Central memory CD8-positive, alpha-beta T cell (primary cell): ENCODE results near the gene CELSR2.
"Not testable (repeated sequence)": the region's sequence is repeated elsewhere in the genome, so short reads cannot be mapped to it uniquely, and the experiment has no call there.

ENCODE experiments used
- ATAC-seq: fragments of 150-1000 bp; cut with Tn5 transposase; replicated peaks from 2 replicates; pipeline ENCODE4 v1.10.0; 2022; ENCODE audit warnings: mild to moderate bottlenecking, moderate FRiP score, moderate number of reproducible peaks; ENCODE audit not compliant: poor library complexity, severe bottlenecking; ENCODE audit errors: extremely low read depth
- DNase-seq, 2 donors: peaks; one replicate each; pipeline ENCODE4 v3.0.0; 2021; ENCODE audit warnings: low spot score in 2 of 2
- H3K27ac Mint-ChIP-seq: one replicate; pipeline ENCODE4 v1.8.0; 2022; ENCODE audit warnings: low read depth, mild to moderate bottlenecking, moderate library complexity, mixed read lengths
- H3K27me3 Mint-ChIP-seq: one replicate; pipeline ENCODE4 v1.8.0; 2022; ENCODE audit warnings: mixed read lengths
- H3K36me3 Mint-ChIP-seq: one replicate; pipeline ENCODE4 v1.8.0; 2022; ENCODE audit warnings: mild to moderate bottlenecking, moderate library complexity, mixed read lengths; ENCODE audit not compliant: insufficient read depth
- H3K4me1 Mint-ChIP-seq: one replicate; pipeline ENCODE4 v1.8.0; 2022; ENCODE audit warnings: mixed read lengths
- H3K4me3 Mint-ChIP-seq: one replicate; pipeline ENCODE4 v1.8.0; 2022; ENCODE audit warnings: mild to moderate bottlenecking, moderate library complexity, mixed read lengths
- H3K9me3 Mint-ChIP-seq: one replicate; pipeline ENCODE4 v1.8.0; 2022; ENCODE audit warnings: mixed read lengths

Gene CELSR2

DNA sequence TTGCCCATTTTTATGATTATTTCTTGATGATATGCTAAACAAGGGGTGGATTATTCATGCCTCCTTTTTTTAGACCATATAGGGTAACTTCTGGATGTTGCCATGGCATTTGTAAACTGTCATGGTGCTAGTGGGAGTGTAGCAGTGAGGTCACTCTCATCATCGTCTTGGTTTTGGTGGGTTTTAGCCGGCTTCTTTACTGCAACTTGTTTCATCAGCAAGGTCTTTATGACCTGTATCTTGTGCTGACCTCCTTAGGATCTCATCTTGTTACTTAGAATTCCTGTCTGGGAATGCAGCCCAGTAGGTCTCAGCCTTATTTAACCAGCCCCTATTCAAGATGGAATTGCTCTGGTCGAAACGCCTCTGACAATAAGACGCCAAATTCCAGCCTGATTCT lies 37.4 kb downstream of the CELSR2 start:
- not testable (repeated sequence) for H3K4me3 Mint-ChIP-seq, H3K9me3 Mint-ChIP-seq, H3K27ac Mint-ChIP-seq, ATAC-seq, DNase-seq, H3K36me3 Mint-ChIP-seq
- peaks cover 12% of the 10 kb centered on the region for H3K27me3 Mint-ChIP-seq
- H3K4me1 Mint-ChIP-seq, result peaks cover 18% of the 10 kb centered on the region

- Mint-ChIP-seq H3K36me3 (no peaks in the 10 kb centered on the region), H3K4me3 (no peak overlapping the region), H3K27me3 (peaks cover 44% of the 10 kb centered on the region), H3K27ac (no peak overlapping the region), H3K4me1 (no peaks in the 10 kb centered on the region), H3K9me3 (no peaks in the 10 kb centered on the region)
- DNase-seq (no peak), ATAC-seq (no peak)
Measured at GRCh38 chr1:109290137-109290536, 40.8 kb downstream of the CELSR2 start.

GRCh38 chr1:109290998-109291397 lies 41.7 kb downstream of the CELSR2 start:
- no peak overlapping the region for H3K27ac Mint-ChIP-seq
- ATAC-seq (no peak), DNase-seq (no peak)
- H3K27me3 Mint-ChIP-seq, result peaks cover 53% of the 10 kb centered on the region
- H3K4me3 Mint-ChIP-seq, result no peak overlapping the region
- no peaks in the 10 kb centered on the region for H3K4me1 Mint-ChIP-seq
- no peaks in the 10 kb centered on the region for H3K36me3 Mint-ChIP-seq
- H3K9me3 Mint-ChIP-seq, result no peaks in the 10 kb centered on the region

- no peak for ATAC-seq
- Mint-ChIP-seq H3K4me1 (no peaks in the 10 kb centered on the region), H3K9me3 (no peaks in the 10 kb centered on the region), H3K27me3 (peaks cover 53% of the 10 kb centered on the region), H3K36me3 (no peaks in the 10 kb centered on the region), H3K27ac (no peak overlapping the region), H3K4me3 (no peak overlapping the region)
- no peak for DNase-seq
Measured at GRCh38 chr1:109292364-109292763, 43.0 kb downstream of the CELSR2 start.

GRCh38 chr1:109293026-109293425 lies 43.7 kb downstream of the CELSR2 start:
- ATAC-seq, result no peak
- Mint-ChIP-seq H3K27me3 (peaks cover 53% of the 10 kb centered on the region), H3K4me3 (no peak overlapping the region), H3K36me3 (no peaks in the 10 kb centered on the region), H3K9me3 (no peaks in the 10 kb centered on the region), H3K4me1 (no peaks in the 10 kb centered on the region), H3K27ac (no peak overlapping the region)
- DNase-seq, result no peak

GRCh38 chr1:109294481-109294880 lies 45.1 kb downstream of the CELSR2 start:
- DNase-seq (no peak), ATAC-seq (no peak)
- Mint-ChIP-seq H3K27me3 (peaks cover 56% of the 10 kb centered on the region), H3K4me1 (no peaks in the 10 kb centered on the region), H3K9me3 (no peaks in the 10 kb centered on the region), H3K27ac (no peak overlapping the region), H3K4me3 (no peak overlapping the region), H3K36me3 (no peaks in the 10 kb centered on the region)

- H3K27ac Mint-ChIP-seq, result no peak overlapping the region
- no peaks in the 10 kb centered on the region for H3K9me3 Mint-ChIP-seq
- ATAC-seq (no peak), DNase-seq (no peak)
- H3K4me1 Mint-ChIP-seq, result no peaks in the 10 kb centered on the region
- H3K27me3 Mint-ChIP-seq, result peaks cover 60% of the 10 kb centered on the region
- no peaks in the 10 kb centered on the region for H3K36me3 Mint-ChIP-seq
- H3K4me3 Mint-ChIP-seq, result no peak overlapping the region
Measured at GRCh38 chr1:109295712-109296415, 46.5 kb downstream of the CELSR2 start.

DNA sequence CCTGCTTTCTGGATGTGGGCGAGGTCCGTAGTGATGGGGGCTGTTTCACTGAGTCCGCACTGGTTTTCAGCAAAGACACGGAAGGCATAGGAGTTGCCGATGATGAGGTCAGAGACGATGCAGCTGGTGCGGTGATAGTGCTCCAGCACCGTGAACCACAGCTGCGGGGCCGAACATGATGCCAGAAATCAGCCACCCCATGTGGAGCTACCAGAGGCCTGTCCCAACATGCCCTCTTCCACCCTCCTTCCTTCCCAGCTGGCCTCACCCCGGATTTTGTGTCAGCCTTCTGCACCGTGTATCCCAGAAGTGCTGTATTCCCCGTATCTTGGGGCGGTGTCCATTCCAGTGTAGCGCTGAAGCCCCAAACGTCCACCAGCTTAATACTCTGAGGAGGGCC lies 47.4 kb downstream of the CELSR2 start:
- no peaks in the 10 kb centered on the region for H3K4me1 Mint-ChIP-seq
- peaks cover 60% of the 10 kb centered on the region for H3K27me3 Mint-ChIP-seq
- H3K36me3 Mint-ChIP-seq, result no peaks in the 10 kb centered on the region
- ATAC-seq (no peak), DNase-seq (no peak)
- no peak overlapping the region for H3K4me3 Mint-ChIP-seq
- H3K9me3 Mint-ChIP-seq, result no peaks in the 10 kb centered on the region
- no peak overlapping the region for H3K27ac Mint-ChIP-seq

DNA sequence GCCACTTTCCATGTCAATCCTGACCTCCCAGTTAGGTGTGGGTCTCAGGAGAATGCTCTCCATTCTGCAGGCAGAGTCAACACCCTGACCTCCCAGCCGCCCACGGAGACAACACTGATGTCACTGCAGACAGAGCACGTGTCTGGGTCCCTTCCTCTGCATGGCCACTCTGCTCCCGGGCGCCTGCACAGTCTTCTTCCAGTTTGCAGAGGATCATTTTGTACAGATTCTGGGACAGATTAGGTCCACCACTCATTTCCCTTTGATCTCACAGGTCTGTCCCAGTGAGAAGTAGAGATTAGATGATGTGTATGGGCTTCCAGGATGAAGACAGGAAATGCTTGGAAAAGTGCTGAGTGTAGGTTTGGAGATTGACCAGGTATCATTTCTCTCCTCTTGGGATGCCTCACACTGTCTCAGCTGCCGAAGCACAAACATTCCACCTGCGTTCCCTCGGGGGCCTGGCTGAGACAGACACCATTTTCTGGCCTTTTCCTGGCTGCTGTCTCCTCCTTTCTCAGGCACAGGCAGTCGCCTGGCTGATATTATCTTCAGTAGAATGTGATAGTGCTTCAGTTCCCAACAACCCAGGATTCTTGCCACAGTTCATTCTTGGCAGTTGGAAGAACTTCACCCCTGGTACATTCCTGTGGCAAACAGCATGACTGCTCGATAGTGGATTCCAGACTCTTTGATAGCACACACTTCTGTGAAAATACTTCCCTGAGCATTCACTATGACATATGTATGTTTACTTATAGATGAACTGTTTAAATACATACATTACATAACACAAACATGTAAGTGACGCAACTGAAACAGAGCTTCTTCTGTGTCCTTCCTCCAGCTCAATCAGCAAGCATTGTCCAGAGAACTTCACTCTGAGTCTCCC lies 49.6 kb downstream of the CELSR2 start:
- ATAC-seq, result no peak
- Mint-ChIP-seq H3K27me3 (peaks cover 40% of the 10 kb centered on the region), H3K36me3 (no peaks in the 10 kb centered on the region), H3K27ac (no peak overlapping the region), H3K4me3 (no peak overlapping the region), H3K9me3 (no peaks in the 10 kb centered on the region), H3K4me1 (no peaks in the 10 kb centered on the region)
- no peak for DNase-seq

GRCh38 chr1:109299558-109300343 lies 50.4 kb downstream of the CELSR2 start:
- Mint-ChIP-seq H3K4me1 (no peaks in the 10 kb centered on the region), H3K27ac (no peak overlapping the region), H3K27me3 (peaks cover 31% of the 10 kb centered on the region), H3K36me3 (no peaks in the 10 kb centered on the region), H3K9me3 (no peaks in the 10 kb centered on the region), H3K4me3 (no peak overlapping the region)
- no peak for DNase-seq
- no peak for ATAC-seq

- Mint-ChIP-seq H3K27ac (no peak overlapping the region), H3K27me3 (peaks cover 22% of the 10 kb centered on the region), H3K9me3 (no peaks in the 10 kb centered on the region), H3K36me3 (no peaks in the 10 kb centered on the region), H3K4me1 (no peaks in the 10 kb centered on the region), H3K4me3 (no peak overlapping the region)
- DNase-seq (no peak), ATAC-seq (no peak)
Measured at GRCh38 chr1:109300650-109301151, 51.4 kb downstream of the CELSR2 start.

GRCh38 chr1:109301874-109302273 lies 52.5 kb downstream of the CELSR2 start:
- H3K4me3 Mint-ChIP-seq, result no peak overlapping the region
- H3K9me3 Mint-ChIP-seq, result no peaks in the 10 kb centered on the region
- no peaks in the 10 kb centered on the region for H3K4me1 Mint-ChIP-seq
- H3K27me3 Mint-ChIP-seq, result peaks cover 18% of the 10 kb centered on the region
- DNase-seq (no peak), ATAC-seq (no peak)
- H3K36me3 Mint-ChIP-seq, result no peaks in the 10 kb centered on the region
- H3K27ac Mint-ChIP-seq, result no peak overlapping the region
